Lower lobe of right lung (tissue), 2 donors: ENCODE results near the gene DDX4. TPM values are rescaled to one million over a fixed set of nuclear protein-coding genes. Genes with fewer than 3 reads are reported as not detected.
A peak's percentile ranks its signal among the peaks of the same experiment; 100 is the strongest.

Experiments
- ATAC-seq, 2 donors: fragments of 200-7000 bp; cut with Tn5 transposase; one replicate each; pipeline ENCODE4 v1.9.1; 2020 to 2022; ENCODE audit warnings: mild to moderate bottlenecking in 2 of 2, moderate library complexity in 2 of 2
- DNase-seq: peaks from one replicate; pipeline ENCODE4 v3.0.0-alpha.2; 2020
- H3K27ac ChIP-seq: fragments of 200-600 bp; one replicate; pipeline ENCODE4 v1.8.0; 2022
- H3K27me3 ChIP-seq: fragments of 200-600 bp; one replicate; pipeline ENCODE4 v1.8.0; 2022; ENCODE audit warnings: low read depth
- H3K36me3 ChIP-seq: fragments of 200-600 bp; one replicate; pipeline ENCODE4 v1.8.0; 2022; ENCODE audit warnings: mild to moderate bottlenecking
- H3K4me1 ChIP-seq: fragments of 200-600 bp; one replicate; pipeline ENCODE4 v1.8.0; 2022
- H3K4me3 ChIP-seq: fragments of 200-600 bp; one replicate; pipeline ENCODE4 v1.8.0; 2022; ENCODE audit warnings: mild to moderate bottlenecking
- H3K9me3 ChIP-seq: fragments of 200-600 bp; one replicate; pipeline ENCODE4 v1.8.0; 2022
- CTCF ChIP-seq: fragments of 200-600 bp; IDR thresholded peaks from one replicate; pipeline ENCODE4 v1.8.0; 2022; ENCODE audit warnings: antibody characterized with exemption, mild to moderate bottlenecking
- intact Hi-C: fragments of 100-400 bp; cut with DNase I; formaldehyde crosslinking; loops from one replicate; pipeline ENCODE4 v1.11.0; 2022
- total RNA-seq: library from RNA; stranded (reverse); fragmentation: NEBNext Ultra II Directional; extraction: Animal tissue kit (Norgen Biotek cat#: 25700); gene quantifications from one replicate; pipeline ENCODE4 v1.2.1, GENCODE V29; 2021
- donor health status: DM: no; HTN: yes; CAD: no; lungs with severe emphysema.

The DDX4 gene
- total RNA-seq, 1 donor from 2014 or later: not detected

- intact Hi-C loops: no loop called here
- no peak for TF ChIP-seq CTCF
- ATAC-seq: peak in 1 of 2 donors; percentile 36
- Histone ChIP-seq H3K4me3 (no peak overlapping the region), H3K4me1 (no peaks in the 10 kb centered on the region), H3K27me3 (no peaks in the 10 kb centered on the region), H3K27ac (no peak overlapping the region), H3K9me3 (no peaks in the 10 kb centered on the region), H3K36me3 (no peaks in the 10 kb centered on the region)
- no peak for DNase-seq
These were observed 5.3 kb upstream of the DDX4 start for GRCh38 chr5:55732585-55732984.

GRCh38 chr5:55734658-55735057 is 3.2 kb upstream of the DDX4 start:
- intact Hi-C loops: no loop called here
- no peaks in the 10 kb centered on the region for H3K36me3 ChIP-seq
- DNase-seq (no peak), ATAC-seq (no peak)
- no peaks in the 10 kb centered on the region for H3K9me3 ChIP-seq
- H3K4me1 ChIP-seq: no peaks in the 10 kb centered on the region
- no peaks in the 10 kb centered on the region for H3K27me3 ChIP-seq
- TF ChIP-seq CTCF: no peak
- no peak overlapping the region for H3K27ac ChIP-seq
- no peak overlapping the region for H3K4me3 ChIP-seq

DNA sequence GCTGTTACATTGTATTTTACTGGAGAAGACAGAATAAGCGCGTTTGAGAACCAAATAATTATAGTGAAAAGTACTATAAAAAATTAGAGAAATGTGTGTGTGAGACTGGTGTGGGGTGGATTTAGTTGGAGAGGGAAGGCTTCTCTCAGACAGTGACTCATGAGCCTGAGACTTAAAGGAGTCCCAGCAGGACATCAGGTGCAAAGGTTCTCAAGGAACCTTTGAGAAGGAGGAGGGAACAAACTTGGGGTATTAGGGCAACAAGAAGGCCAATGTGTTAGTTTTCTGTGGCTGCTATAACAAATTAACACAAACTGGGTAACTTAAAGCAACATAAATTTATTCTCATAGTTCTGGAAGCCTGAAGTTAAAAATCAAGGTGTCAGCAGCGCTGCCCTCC is 4.9 kb downstream of the DDX4 start:
- no peaks in the 10 kb centered on the region for H3K9me3 ChIP-seq
- intact Hi-C loops: no loop called here
- no peaks in the 10 kb centered on the region for H3K27me3 ChIP-seq
- TF ChIP-seq CTCF: no peak
- DNase-seq (no peak), ATAC-seq (no peak)
- H3K27ac ChIP-seq: no peak overlapping the region
- no peaks in the 10 kb centered on the region for H3K4me1 ChIP-seq
- H3K4me3 ChIP-seq: no peak overlapping the region
- no peaks in the 10 kb centered on the region for H3K36me3 ChIP-seq

- no peaks in the 10 kb centered on the region for H3K27me3 ChIP-seq
- no peaks in the 10 kb centered on the region for H3K4me1 ChIP-seq
- no peaks in the 10 kb centered on the region for H3K36me3 ChIP-seq
- no peak for DNase-seq
- no peak for ATAC-seq
- intact Hi-C loops: no loop called here
- H3K4me3 ChIP-seq: no peak overlapping the region
- no peaks in the 10 kb centered on the region for H3K9me3 ChIP-seq
- no peak overlapping the region for H3K27ac ChIP-seq
- no peak for TF ChIP-seq CTCF
These were observed 10.0 kb downstream of the DDX4 start for GRCh38 chr5:55747778-55748318.

DNA sequence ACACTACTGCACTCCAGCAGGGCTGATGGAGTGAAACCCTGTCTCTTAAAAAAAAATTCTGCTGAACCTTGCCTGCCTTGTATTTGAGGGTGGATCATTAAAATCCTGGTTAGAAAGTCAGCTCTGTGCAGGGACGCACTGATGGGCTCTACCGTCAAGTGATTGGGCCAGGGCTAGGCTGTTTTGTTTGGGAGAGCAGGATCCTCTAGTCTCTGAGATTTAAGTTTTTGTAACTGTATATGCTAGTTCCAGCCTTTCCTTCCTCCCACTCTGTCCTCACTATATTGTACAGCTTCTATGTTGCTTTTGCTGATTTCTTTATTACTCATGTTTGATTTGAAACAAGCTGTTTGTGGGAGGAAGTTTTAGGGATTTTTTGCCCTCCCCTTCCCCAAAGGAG is 11.5 kb downstream of the DDX4 start:
- no peak for ATAC-seq
- no peak overlapping the region for H3K4me3 ChIP-seq
- no peaks in the 10 kb centered on the region for H3K27me3 ChIP-seq
- DNase-seq: no peak
- no peaks in the 10 kb centered on the region for H3K36me3 ChIP-seq
- intact Hi-C loops: no loop called here
- H3K9me3 ChIP-seq: no peaks in the 10 kb centered on the region
- no peak for TF ChIP-seq CTCF
- H3K27ac ChIP-seq: no peak overlapping the region
- H3K4me1 ChIP-seq: no peaks in the 10 kb centered on the region

DNA sequence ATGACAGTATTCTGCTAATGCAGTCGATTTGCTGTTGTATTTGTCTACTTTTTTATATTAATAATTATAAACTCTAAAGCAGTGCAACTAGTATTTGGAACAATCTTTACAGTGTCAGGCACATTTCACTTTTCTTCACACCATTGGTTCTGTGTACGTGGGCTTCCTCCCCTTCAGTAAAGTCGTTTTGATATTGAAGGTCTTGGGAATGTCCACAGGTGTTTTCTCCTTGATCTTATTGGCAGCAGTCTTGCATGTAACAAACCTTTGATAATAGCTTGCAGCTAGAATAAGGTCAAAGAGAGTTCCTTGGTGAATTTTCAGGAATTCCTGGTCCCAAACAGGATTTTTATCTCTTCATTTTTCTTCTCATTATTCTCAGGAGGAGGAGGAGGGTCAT is 12.2 kb downstream of the DDX4 start:
- Histone ChIP-seq H3K4me3 (no peak overlapping the region), H3K27me3 (no peaks in the 10 kb centered on the region), H3K4me1 (no peaks in the 10 kb centered on the region), H3K27ac (no peak overlapping the region), H3K36me3 (no peaks in the 10 kb centered on the region), H3K9me3 (no peaks in the 10 kb centered on the region)
- TF ChIP-seq CTCF: no peak
- intact Hi-C loops: no loop called here
- ATAC-seq: no peak
- no peak for DNase-seq
